OCI-LY1 (cell line): Measurements from ENCODE around the gene TM7SF3.

Experiments
- H2AFZ ChIP-seq: fragments of 200-600 bp; sonication (generic), shearing (Covaris generic); 2 replicates; pipeline ENCODE4 v1.6.0; 2014; ENCODE audit warnings: antibody characterized with exemption, mild to moderate bottlenecking, low read length
- H3F3A ChIP-seq: fragments of 200-600 bp; sonication (generic), shearing (Covaris generic); 2 replicates; pipeline ENCODE4 v1.6.0; 2014; ENCODE audit warnings: mild to moderate bottlenecking, antibody characterized with exemption, low read length, moderate library complexity; ENCODE audit not compliant: insufficient read depth
- H3K27ac ChIP-seq: fragments of 200-600 bp; sonication (generic); 2 replicates; pipeline ENCODE4 v1.5.1; 2014; ENCODE audit warnings: low read length, mixed run types, mild to moderate bottlenecking, low read depth; ENCODE audit not compliant: poor library complexity, severe bottlenecking
- H3K27me3 ChIP-seq: fragments of 200-600 bp; sonication (generic); 2 replicates; pipeline ENCODE4 v1.6.0; 2014; ENCODE audit warnings: antibody characterized with exemption, mild to moderate bottlenecking, low read length, moderate library complexity; ENCODE audit not compliant: insufficient read depth
- H3K36me3 ChIP-seq: fragments of 200-600 bp; sonication (generic); 2 replicates; pipeline ENCODE4 v1.6.1; 2014; ENCODE audit warnings: mild to moderate bottlenecking, antibody characterized with exemption, low read length, moderate library complexity, mixed read lengths; ENCODE audit not compliant: insufficient read depth
- H3K4me1 ChIP-seq: fragments of 200-600 bp; sonication (generic); 2 replicates; pipeline ENCODE4 v1.5.1; 2014; ENCODE audit warnings: mild to moderate bottlenecking, low read length, moderate library complexity; ENCODE audit not compliant: insufficient read depth, severe bottlenecking
- H3K4me2 ChIP-seq: fragments of 200-600 bp; sonication (generic), shearing (Covaris generic); 2 replicates; pipeline ENCODE4 v1.6.1; 2014; ENCODE audit warnings: low read length
- H3K4me3 ChIP-seq: fragments of 200-600 bp; sonication (generic); 2 replicates; pipeline ENCODE4 v1.5.1; 2014; ENCODE audit warnings: low read length, low read depth, mild to moderate bottlenecking, mixed read lengths; ENCODE audit not compliant: poor library complexity, severe bottlenecking
- H3K79me2 ChIP-seq: fragments of 200-600 bp; shearing (Covaris generic); 2 replicates; pipeline ENCODE4 v1.6.1; 2016; ENCODE audit warnings: mixed run types, low read length, mixed read lengths; ENCODE audit not compliant: insufficient read depth
- H3K9ac ChIP-seq: fragments of 200-600 bp; sonication (generic), shearing (Covaris generic); 2 replicates; pipeline ENCODE4 v1.6.1; 2014; ENCODE audit warnings: mild to moderate bottlenecking, low read length, mixed read lengths
- H3K9me2 ChIP-seq: fragments of 200-600 bp; sonication (generic), shearing (Covaris generic); 2 replicates; pipeline ENCODE4 v1.6.1; 2014; ENCODE audit warnings: low read depth, mild to moderate bottlenecking, low read length, mixed read lengths
- H3K9me3 ChIP-seq: fragments of 200-600 bp; shearing (Covaris generic); 2 replicates; pipeline ENCODE4 v1.6.1; 2014; ENCODE audit warnings: low read length, mixed read lengths
- H4K20me1 ChIP-seq: fragments of 200-600 bp; sonication (generic), shearing (Covaris generic); 2 replicates; pipeline ENCODE4 v1.6.0; 2016; ENCODE audit warnings: mild to moderate bottlenecking, low read length; ENCODE audit not compliant: insufficient read depth
- CTCF ChIP-seq: fragments of 200-600 bp; sonication (generic), shearing (Covaris generic); IDR thresholded peaks from 2 replicates; pipeline ENCODE4 v1.5.1; 2017; ENCODE audit warnings: mild to moderate bottlenecking, antibody characterized with exemption, low read length, moderate library complexity, mixed read lengths
- EZH2 ChIP-seq: fragments of 200-600 bp; sonication (generic), shearing (Covaris generic); IDR thresholded peaks from 2 replicates; pipeline ENCODE4 v1.8.0; 2017; ENCODE audit warnings: borderline replicate concordance, mixed run types, mild to moderate bottlenecking, antibody characterized with exemption, low read length, moderate library complexity, mixed read lengths

Gene TM7SF3

DNA sequence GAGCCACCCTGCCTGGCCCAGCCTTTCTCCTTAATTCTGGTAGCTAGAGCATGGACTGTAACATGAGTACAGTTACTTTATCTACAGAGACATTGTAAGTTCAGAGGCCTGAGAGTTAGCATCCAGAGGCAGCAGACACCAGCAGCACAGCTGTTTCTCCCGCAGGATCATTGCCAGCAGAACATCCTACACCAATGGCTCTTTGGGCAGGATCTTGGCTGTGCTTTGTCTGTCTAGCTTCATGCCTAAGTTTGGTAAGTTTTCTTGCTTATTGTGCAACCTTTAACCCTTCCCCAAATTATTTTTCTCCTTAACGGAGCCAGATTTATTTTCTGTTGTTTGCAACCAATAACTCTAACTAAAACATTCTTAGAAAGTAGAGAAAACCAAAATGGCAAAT is 46.6 kb upstream of the TM7SF3 start:
- no peaks in the 10 kb centered on the region for H3K79me2 ChIP-seq
- H3K4me3 ChIP-seq, result no peak overlapping the region
- H3K9ac ChIP-seq, result no peak overlapping the region
- no peaks in the 10 kb centered on the region for H4K20me1 ChIP-seq
- no peaks in the 10 kb centered on the region for H3K36me3 ChIP-seq
- no peak overlapping the region for H2AFZ ChIP-seq
- no peaks in the 10 kb centered on the region for H3K27me3 ChIP-seq
- no peaks in the 10 kb centered on the region for H3F3A ChIP-seq
- H3K4me2 ChIP-seq, result no peak overlapping the region
- TF ChIP-seq EZH2 (no peak), CTCF (no peak)
- no peak overlapping the region for H3K27ac ChIP-seq
- H3K4me1 ChIP-seq, result no peaks in the 10 kb centered on the region
- H3K9me3 ChIP-seq, result no peaks in the 10 kb centered on the region
- no peaks in the 10 kb centered on the region for H3K9me2 ChIP-seq

DNA sequence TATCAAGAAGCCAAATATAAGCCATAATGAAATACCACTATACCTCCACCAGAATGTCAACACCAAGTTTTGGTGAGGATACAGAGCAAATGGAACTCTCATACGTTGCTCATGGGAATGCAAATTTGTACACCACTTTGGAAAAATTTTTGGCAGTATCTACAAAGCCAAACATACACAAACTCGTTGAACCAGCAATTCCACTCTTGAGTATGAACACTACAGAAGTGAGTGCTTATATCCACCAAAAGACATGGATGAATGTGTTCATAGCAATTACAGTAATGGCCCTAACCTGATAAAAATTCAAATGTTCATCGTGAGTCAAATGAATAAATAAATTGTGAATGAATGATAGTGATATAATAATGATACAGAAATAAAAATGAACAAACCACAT is 43.4 kb upstream of the TM7SF3 start:
- H4K20me1 ChIP-seq, result no peaks in the 10 kb centered on the region
- H3F3A ChIP-seq, result no peaks in the 10 kb centered on the region
- no peaks in the 10 kb centered on the region for H3K9me3 ChIP-seq
- no peak overlapping the region for H3K4me3 ChIP-seq
- H3K27me3 ChIP-seq, result no peaks in the 10 kb centered on the region
- TF ChIP-seq EZH2 (no peak), CTCF (no peak)
- no peak overlapping the region for H3K9ac ChIP-seq
- no peaks in the 10 kb centered on the region for H3K4me1 ChIP-seq
- no peaks in the 10 kb centered on the region for H3K79me2 ChIP-seq
- H3K27ac ChIP-seq, result no peak overlapping the region
- no peaks in the 10 kb centered on the region for H3K36me3 ChIP-seq
- H2AFZ ChIP-seq, result no peak overlapping the region
- no peak overlapping the region for H3K4me2 ChIP-seq
- no peaks in the 10 kb centered on the region for H3K9me2 ChIP-seq

DNA sequence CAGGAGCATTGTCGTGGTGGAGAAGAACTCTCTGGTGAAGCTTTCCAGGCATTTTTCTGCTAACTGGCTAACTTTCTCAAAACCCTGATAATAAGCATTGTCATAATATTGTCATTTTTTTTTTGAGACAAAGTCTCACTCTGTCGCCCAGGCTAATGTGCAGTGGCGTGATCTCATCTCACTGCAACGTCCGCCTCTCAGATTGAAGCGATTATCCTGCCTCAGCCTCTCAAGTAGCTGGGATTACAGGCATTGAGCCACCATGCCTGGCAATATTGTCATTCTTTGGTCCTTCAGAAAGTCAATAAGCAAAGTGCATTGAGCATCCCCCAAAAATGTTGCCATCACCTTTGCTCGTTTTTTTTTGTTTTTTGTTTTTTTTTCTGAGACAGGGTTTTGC is 41.8 kb upstream of the TM7SF3 start:
- no peak overlapping the region for H3K4me2 ChIP-seq
- no peak for TF ChIP-seq EZH2
- TF ChIP-seq CTCF, result no peak
- H3K4me1 ChIP-seq, result no peaks in the 10 kb centered on the region
- no peaks in the 10 kb centered on the region for H3K79me2 ChIP-seq
- no peak overlapping the region for H3K9ac ChIP-seq
- H4K20me1 ChIP-seq, result no peaks in the 10 kb centered on the region
- H3K36me3 ChIP-seq, result no peaks in the 10 kb centered on the region
- H3K9me3 ChIP-seq, result no peaks in the 10 kb centered on the region
- no peak overlapping the region for H3K27ac ChIP-seq
- H3K27me3 ChIP-seq, result no peaks in the 10 kb centered on the region
- H3K4me3 ChIP-seq, result no peak overlapping the region
- no peak overlapping the region for H2AFZ ChIP-seq
- H3K9me2 ChIP-seq, result no peaks in the 10 kb centered on the region
- H3F3A ChIP-seq, result no peaks in the 10 kb centered on the region
